NCI-H187 treated with DMSO at 0.1 percent for 48 hours (cell line): ENCODE data around the gene DCTN2.
"Not testable (repeated sequence)": the region's sequence is repeated elsewhere in the genome, so short reads cannot be mapped to it uniquely, and the experiment has no call there.

ENCODE experiments used
- DNase-seq: peaks from one replicate; lab custom pipeline; 2025; lab: John Stamatoyannopoulos, UW

Gene DCTN2

DNA sequence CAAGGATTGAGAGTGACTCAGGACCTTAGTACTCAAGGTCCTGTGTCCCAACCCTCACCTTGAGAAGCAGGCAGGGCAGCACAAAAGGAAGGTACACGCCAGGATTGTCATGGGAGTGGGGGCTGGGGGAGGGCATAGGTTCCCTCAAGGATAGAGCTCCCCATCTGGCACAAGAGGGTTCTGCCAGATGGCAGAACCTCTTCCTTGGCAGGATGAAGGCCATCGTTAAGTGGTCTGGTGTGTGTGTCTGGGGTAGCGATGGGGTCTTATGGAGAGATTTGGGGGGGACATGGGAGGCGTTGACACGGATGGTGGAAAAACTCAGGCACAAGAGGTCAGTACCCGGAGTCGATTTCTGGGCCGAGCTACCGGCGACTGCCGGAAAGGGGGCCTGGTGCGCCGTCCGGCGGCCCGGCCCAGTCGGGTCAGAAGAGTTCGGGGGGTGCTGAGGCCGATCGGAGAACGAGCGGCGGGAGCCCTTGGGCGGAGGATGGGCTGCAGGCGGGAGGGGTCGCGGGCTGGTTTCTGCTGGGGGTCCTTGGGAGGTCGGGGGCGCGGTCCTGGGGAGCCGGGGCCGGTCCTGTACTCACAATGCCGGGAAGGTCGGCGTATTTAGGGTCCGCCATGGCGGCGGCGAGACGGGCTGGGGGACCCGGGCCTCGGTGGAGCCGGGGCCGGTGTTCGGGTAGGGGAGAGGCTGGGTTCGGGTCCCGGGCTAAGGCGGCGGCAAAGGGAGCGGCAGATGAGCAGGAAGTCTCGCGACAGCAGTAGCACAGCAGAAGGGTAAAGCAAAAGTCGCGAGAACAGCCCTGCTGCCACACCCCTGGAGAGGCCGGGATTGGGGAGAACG, at the start of gene DCTN2:
DCTN2 (minus strand) TSS at position 755 of the 850 bp plus-strand sequence; CDS start at position 626, 129 bp downstream.
- DNase-seq = peak; percentile 99

- DNase-seq = no peak
Measured at GRCh38 chr12:57593187-57593586, 46.2 kb upstream of the DCTN2 start.

- DNase-seq = no peak
Measured at GRCh38 chr12:57592551-57593165, 45.7 kb upstream of the DCTN2 start.

GRCh38 chr12:57591782-57592325, 44.9 kb upstream of the DCTN2 start:
- DNase-seq = no peak

- DNase-seq = peak; percentile 53
Measured at GRCh38 chr12:57590864-57591781, 44.1 kb upstream of the DCTN2 start, which contains the start of gene PIP4K2C. TSS of gene PIP4K2C (plus strand) at chr12:57591192. CDS start at chr12:57591290, 98 bp downstream.

GRCh38 chr12:57590479-57590863, 43.5 kb upstream of the DCTN2 start:
- DNase-seq = no peak

DNA sequence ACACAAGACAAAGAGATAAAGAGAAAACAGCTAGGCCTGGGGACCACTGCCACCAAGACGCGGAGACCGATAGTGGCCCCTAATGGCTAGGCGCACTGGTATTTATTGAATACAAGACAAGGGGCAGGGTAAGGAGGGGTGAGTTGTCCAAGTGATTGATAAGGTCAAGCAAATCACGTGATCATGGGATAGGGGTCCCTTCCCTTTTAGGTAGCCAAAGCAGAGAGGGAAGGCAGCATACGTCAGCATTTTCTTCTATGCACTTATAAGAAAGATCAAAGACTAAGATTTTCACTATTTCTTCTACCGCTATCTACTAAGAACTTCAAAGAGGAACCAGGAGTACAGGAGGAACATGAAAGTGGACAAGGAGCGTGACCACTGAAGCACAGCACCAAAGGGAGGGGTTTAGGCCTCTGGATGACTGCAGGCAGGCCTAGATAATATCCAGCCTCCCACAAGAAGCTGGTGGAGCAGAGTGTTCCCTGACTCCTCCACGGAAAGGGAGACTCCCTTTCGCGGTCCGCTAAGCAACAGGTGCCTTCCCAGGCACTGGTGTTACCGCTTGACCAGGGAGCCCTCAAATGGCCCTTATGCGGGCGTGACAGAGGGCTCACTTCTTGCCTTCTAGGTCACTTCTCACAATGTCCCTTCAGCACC, 42.1 kb upstream of the DCTN2 start:
- not testable (repeated sequence) for DNase-seq

DNA sequence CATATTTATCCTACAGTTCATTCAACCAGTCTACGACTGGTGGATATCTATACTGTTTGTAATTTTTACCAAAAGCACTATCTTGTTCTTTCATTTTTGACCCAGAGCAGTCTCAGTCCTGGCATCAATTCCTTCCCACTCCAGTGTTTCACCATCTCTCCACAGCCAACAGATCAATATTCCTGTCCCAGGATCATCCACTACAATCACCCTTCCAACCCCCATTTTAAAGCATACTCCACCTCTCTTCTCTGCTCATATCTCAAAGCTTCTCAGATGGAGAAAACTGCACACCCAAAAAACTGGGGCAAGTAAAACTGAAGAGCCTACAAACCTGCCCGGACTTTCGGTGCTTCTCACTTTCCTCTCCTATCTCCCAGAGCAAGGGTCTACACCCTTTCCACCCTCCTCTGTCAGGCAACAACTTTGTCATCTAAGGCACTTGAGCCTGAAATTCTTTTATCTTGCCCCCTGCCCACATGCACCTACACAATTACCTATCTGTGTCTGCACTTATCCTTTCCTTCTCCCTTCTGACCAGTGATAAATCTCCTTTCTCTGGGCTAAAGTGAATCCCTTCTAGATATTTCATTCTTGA, 39.9 kb upstream of the DCTN2 start:
- no peak for DNase-seq

- no peak for DNase-seq
Measured at GRCh38 chr12:57586128-57586527, 39.1 kb upstream of the DCTN2 start.

- DNase-seq = no peak
Measured at GRCh38 chr12:57585156-57585555, 38.2 kb upstream of the DCTN2 start.

DNA sequence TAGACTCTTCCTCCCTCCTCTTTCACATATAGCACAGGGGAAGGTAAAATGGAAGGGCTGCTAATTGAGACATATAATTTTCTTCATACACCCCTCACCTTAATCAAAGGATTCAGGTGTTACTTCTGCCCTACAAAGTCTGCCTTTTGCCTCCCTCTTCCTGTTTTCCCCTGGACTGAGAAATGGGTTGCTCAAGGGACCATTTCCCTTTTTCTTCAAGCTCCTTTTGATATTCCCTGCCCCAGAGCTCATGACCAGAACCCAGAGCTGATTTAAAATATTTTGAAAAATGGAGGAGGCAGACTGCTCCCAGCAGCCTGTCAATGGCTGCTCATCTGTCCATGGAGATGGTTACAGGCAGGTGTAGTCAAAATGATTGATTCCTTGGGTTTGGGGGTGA, 37.7 kb upstream of the DCTN2 start:
- no peak for DNase-seq

DNA sequence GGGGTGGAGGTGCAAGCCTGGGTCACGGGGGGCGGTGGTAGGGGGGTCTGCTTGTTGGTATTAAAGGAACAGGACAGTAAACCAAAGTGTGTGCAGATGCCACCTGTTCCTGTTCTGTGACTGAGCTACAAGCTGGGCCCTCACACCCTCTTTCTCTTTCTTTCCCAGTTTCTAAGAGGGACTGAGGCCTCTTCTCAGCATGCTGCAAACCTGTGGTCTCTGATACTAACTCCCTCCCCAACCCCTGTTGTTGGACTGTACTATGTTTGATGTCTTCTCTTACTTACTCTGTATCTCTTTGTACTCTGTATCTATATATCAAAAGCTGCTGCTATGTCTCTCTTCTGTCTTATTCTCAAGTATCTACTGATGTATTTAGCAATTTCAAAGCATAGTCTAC, 37.1 kb upstream of the DCTN2 start:
- DNase-seq = no peak

- peak; percentile 45 for DNase-seq
Measured at GRCh38 chr12:57583008-57583831, 36.2 kb upstream of the DCTN2 start.

- no peak for DNase-seq
Measured at GRCh38 chr12:57582440-57582839, 35.4 kb upstream of the DCTN2 start.

DNA sequence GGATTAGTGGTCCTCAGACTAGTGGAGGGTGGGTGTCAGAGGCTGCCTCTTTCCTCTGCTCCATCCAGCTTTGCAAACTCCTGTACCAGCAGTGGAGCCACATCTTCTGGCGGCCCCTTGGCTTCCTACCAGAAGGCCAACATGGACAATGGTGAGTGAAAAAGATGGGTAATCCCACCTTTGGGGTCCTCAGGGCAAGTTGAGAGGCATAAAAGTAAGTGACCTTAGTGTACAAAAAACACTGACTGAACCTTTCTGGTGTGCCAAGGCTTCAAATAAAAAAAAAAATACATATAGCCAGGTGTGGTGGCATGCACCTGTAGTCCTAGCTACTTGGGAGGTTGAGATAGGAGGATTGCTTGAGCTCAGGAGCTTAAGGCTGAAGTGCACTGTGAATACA, 34.8 kb upstream of the DCTN2 start:
- DNase-seq = no peak

DNA sequence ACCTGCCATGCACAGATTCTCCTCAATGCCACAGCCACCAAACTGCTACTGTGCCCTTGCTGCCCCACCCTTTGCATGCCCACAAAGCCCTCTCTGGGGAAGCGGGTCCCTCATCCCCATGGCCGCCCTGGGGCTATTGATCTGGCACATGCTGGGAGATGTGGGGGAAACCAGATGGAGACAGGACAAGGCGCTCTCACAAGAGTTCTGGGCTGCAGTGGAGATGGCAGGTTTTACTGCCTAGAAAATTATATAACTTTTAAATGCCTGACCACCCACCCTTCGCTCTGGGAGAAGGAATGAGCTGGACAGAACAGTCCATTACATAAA, 33.4 kb upstream of the DCTN2 start:
- DNase-seq = no peak

- no peak for DNase-seq
Measured at GRCh38 chr12:57579677-57580465, 32.9 kb upstream of the DCTN2 start.

DNA sequence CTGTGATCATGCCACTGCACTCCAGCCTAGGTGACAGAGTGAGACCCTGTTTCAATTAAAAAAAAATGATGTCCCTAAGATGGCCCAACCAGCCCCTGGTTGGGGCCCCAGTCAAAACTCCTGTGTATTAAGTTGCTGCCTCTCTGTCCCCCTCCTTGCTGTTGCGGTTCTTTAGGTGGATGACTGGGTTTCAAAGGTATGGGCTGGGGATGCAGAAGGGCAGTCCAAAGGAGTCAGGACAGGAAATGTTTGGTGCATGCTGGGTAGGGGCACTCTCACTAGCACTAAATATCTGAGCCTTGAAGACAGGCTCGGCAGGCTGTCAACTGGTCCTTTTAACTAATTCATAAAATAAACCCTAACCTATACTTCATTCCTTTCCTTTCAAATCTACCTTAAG, 32.0 kb upstream of the DCTN2 start:
- no peak for DNase-seq

- no peak for DNase-seq
Measured at GRCh38 chr12:57577981-57578758, 31.2 kb upstream of the DCTN2 start.
